H9 (cell line): ENCODE data around the gene TFPI. TPM values are rescaled to one million over a fixed set of nuclear protein-coding genes. Genes with fewer than 3 reads are reported as not detected.

Experiments
- DNase-seq: peaks from one replicate; pipeline ENCODE4 v3.0.0-alpha.2; 2017
- H2AFZ ChIP-seq: one replicate; pipeline ENCODE4 v1.6.1; 2013; ENCODE audit warnings: mild to moderate bottlenecking, low read length, control low read depth, moderate library complexity
- H2AK5ac ChIP-seq: 2 replicates; pipeline ENCODE4 v1.6.1; 2013; ENCODE audit warnings: low read length, control low read depth, mixed read lengths; ENCODE audit not compliant: insufficient read length
- H2BK120ac ChIP-seq: one replicate; pipeline ENCODE4 v1.6.1; 2013; ENCODE audit warnings: low read depth, mild to moderate bottlenecking, low read length, control low read depth, inconsistent platforms; ENCODE audit not compliant: poor library complexity, severe bottlenecking
- H2BK12ac ChIP-seq: 2 replicates; pipeline ENCODE4 v1.6.1; 2013; ENCODE audit warnings: low read length, control low read depth, mixed read lengths, low read depth; ENCODE audit not compliant: insufficient read length
- H2BK15ac ChIP-seq: 2 replicates; pipeline ENCODE4 v1.6.1; 2013; ENCODE audit warnings: low read depth, low read length, control low read depth
- H2BK20ac ChIP-seq: one replicate; pipeline ENCODE4 v1.6.1; 2013; ENCODE audit warnings: low read depth, mild to moderate bottlenecking, low read length, control low read depth, inconsistent platforms; ENCODE audit not compliant: poor library complexity, severe bottlenecking
- H2BK5ac ChIP-seq: 2 replicates; pipeline ENCODE4 v1.6.1; 2013; ENCODE audit warnings: low read length, control low read depth, mixed read lengths; ENCODE audit not compliant: insufficient read length
- H3K14ac ChIP-seq: 2 replicates; pipeline ENCODE4 v1.6.1; 2013; ENCODE audit warnings: low read length, control low read depth; ENCODE audit not compliant: insufficient read depth
- H3K18ac ChIP-seq: 2 replicates; pipeline ENCODE4 v1.6.1; 2013; ENCODE audit warnings: low read depth, mild to moderate bottlenecking, mixed read lengths, low read length, control low read depth; ENCODE audit not compliant: insufficient read length
- H3K23ac ChIP-seq: 2 replicates; pipeline ENCODE4 v1.6.1; 2013; ENCODE audit warnings: low read length, control low read depth, mixed read lengths, low read depth; ENCODE audit not compliant: insufficient read length
- H3K23me2 ChIP-seq: 2 replicates; pipeline ENCODE4 v1.6.1; 2013; ENCODE audit warnings: low read depth, mild to moderate bottlenecking, mixed read lengths, low read length, control low read depth; ENCODE audit not compliant: insufficient read length, poor library complexity, severe bottlenecking
- H3K27ac ChIP-seq: 2 replicates; pipeline ENCODE4 v1.5.1; 2013; ENCODE audit warnings: low read length, control low read depth, mixed read lengths, low read depth; ENCODE audit not compliant: insufficient read length
- H3K27me3 ChIP-seq: 2 replicates; pipeline ENCODE4 v1.6.1; 2013; ENCODE audit warnings: low read length, control low read depth, inconsistent platforms; ENCODE audit not compliant: insufficient read depth
- H3K4ac ChIP-seq: 2 replicates; pipeline ENCODE4 v1.6.1; 2013; ENCODE audit warnings: low read depth, mild to moderate bottlenecking, control low read depth, inconsistent platforms, low read length, moderate library complexity
- H3K4me1 ChIP-seq: 2 replicates; pipeline ENCODE4 v1.6.1; 2013; ENCODE audit warnings: low read length, control low read depth, inconsistent platforms; ENCODE audit not compliant: insufficient read depth
- H3K4me2 ChIP-seq: 2 replicates; pipeline ENCODE4 v1.6.1; 2013; ENCODE audit warnings: low read length, control low read depth, mixed read lengths; ENCODE audit not compliant: insufficient read length, insufficient read depth
- H3K56ac ChIP-seq: 2 replicates; pipeline ENCODE4 v1.6.1; 2013; ENCODE audit warnings: low read depth, mild to moderate bottlenecking, mixed read lengths, low read length, control low read depth; ENCODE audit not compliant: insufficient read length
- H3K79me1 ChIP-seq: 2 replicates; pipeline ENCODE4 v1.6.1; 2013; ENCODE audit warnings: low read depth, mild to moderate bottlenecking, moderate library complexity, low read length, control low read depth, inconsistent platforms; ENCODE audit not compliant: insufficient read depth, poor library complexity, severe bottlenecking
- H3K79me2 ChIP-seq: 2 replicates; pipeline ENCODE4 v1.6.1; 2013; ENCODE audit warnings: low read length, control low read depth, inconsistent platforms; ENCODE audit not compliant: insufficient read depth
- H3K9ac ChIP-seq: 2 replicates; pipeline ENCODE4 v1.6.1; 2013; ENCODE audit warnings: low read length, control low read depth, mixed read lengths; ENCODE audit not compliant: insufficient read length; ENCODE audit errors: extremely low read depth
- H3K9me3 ChIP-seq: one replicate; pipeline ENCODE4 v1.6.1; 2013; ENCODE audit warnings: low read depth, low read length, inconsistent platforms; ENCODE audit not compliant: control insufficient read depth
- H3T11ph ChIP-seq: one replicate; pipeline ENCODE4 v1.6.1; 2013; ENCODE audit warnings: mild to moderate bottlenecking, low read length, control low read depth, inconsistent platforms
- H4K20me1 ChIP-seq: one replicate; pipeline ENCODE4 v1.6.1; 2013; ENCODE audit not compliant: control insufficient read depth, insufficient read length, insufficient read depth
- H4K5ac ChIP-seq: 2 replicates; pipeline ENCODE4 v1.6.1; 2013; ENCODE audit warnings: low read depth, mild to moderate bottlenecking, mixed read lengths, low read length, control low read depth; ENCODE audit not compliant: insufficient read length
- H4K8ac ChIP-seq: replicated peaks from 2 replicates; pipeline ENCODE4 v1.6.1; 2013; ENCODE audit warnings: low read length, control low read depth, mixed read lengths, low read depth; ENCODE audit not compliant: insufficient read length
- H4K91ac ChIP-seq: 2 replicates; pipeline ENCODE4 v1.6.1; 2013; ENCODE audit warnings: low read depth, mild to moderate bottlenecking, moderate library complexity, mixed read lengths, low read length, control low read depth; ENCODE audit not compliant: insufficient read length
- H3K27ac Mint-ChIP-seq, 3 experiments: 2 replicates in 2 of 3; 3 replicates in 1 of 3; pipeline ENCODE4 v1.8.0; 2020 to 2021; ENCODE audit warnings: mixed read lengths in 3 of 3, mild to moderate bottlenecking in 1 of 3, moderate library complexity in 1 of 3
- H3K27me3 Mint-ChIP-seq: 2 replicates; pipeline ENCODE4 v1.8.0; 2021; ENCODE audit warnings: low read depth, mild to moderate bottlenecking, moderate library complexity, mixed read lengths
- H3K36me3 Mint-ChIP-seq, 3 experiments: 2 replicates in 2 of 3; 3 replicates in 1 of 3; pipeline ENCODE4 v1.8.0; 2020 to 2021; ENCODE audit warnings: low read depth in 3 of 3, mixed read lengths in 3 of 3; ENCODE audit not compliant: insufficient read depth in 1 of 3
- H3K4me1 Mint-ChIP-seq, 2 experiments: 2 replicates each; pipeline ENCODE4 v1.8.0; 2020; ENCODE audit warnings: mixed read lengths in 2 of 2
- H3K4me3 Mint-ChIP-seq, 2 experiments: 2 replicates in 1 of 2; 3 replicates in 1 of 2; pipeline ENCODE4 v1.8.0; 2020 to 2021; ENCODE audit warnings: mild to moderate bottlenecking in 2 of 2, mixed read lengths in 2 of 2, moderate library complexity in 1 of 2
- H3K9me3 Mint-ChIP-seq, 2 experiments: 2 replicates in 1 of 2; 3 replicates in 1 of 2; pipeline ENCODE4 v1.8.0; 2020; ENCODE audit warnings: mild to moderate bottlenecking in 2 of 2, mixed read lengths in 2 of 2, moderate library complexity in 1 of 2
- WGBS: extraction: QIAGEN DNeasy Blood & Tissue Kit; methylation state at CpG from one replicate; pipeline ENCODE4 v1.1.7; 2013; ENCODE audit warnings: missing lambda C conversion rate, low lambda C conversion rate, mixed read lengths; ENCODE audit not compliant: insufficient read length; ENCODE audit errors: extremely low coverage; 5-methylcytosine and 5-hydroxymethylcytosine counted together
- total RNA-seq: library from RNA; stranded (reverse); gene quantifications from 2 replicates; pipeline ENCODE4 v1.2.1, GENCODE V29; 2021
- TF ChIP-seq, protein P1 (sequence below): fragments of 200-600 bp; sonication (generic); conservative IDR thresholded peaks from 3 replicates; pipeline ENCODE4 v1.8.0; 2021; ENCODE audit warnings: antibody characterized with exemption, mild to moderate bottlenecking

Gene TFPI
- total RNA-seq, 1 experiment from 2014 or later, result 5.8 TPM

DNA sequence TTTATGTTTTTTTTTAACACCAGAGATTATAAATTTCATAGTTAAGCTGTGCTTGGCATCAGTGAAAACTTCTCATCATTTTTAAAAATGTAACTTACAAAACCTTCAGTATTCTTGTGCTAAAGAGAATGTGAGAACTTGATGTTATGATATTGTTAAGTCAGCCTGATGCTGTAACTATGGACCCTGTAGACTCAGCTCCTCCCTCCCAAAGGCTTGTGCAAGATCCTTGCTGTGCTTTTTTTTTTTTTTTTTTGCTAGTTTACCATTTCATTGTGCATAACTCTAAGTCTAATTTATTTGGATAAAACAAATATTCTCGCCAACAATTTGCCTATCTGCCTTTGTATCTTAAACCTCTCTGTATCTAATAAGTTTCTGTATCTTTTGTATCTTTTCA lies 12.9 kb upstream of the TFPI start:
- no peak overlapping the region for H3K4me3 Mint-ChIP-seq
- H2BK5ac ChIP-seq, result no peak overlapping the region
- no peak overlapping the region for H3T11ph ChIP-seq
- H4K91ac ChIP-seq, result no peak overlapping the region
- no peak overlapping the region for H3K56ac ChIP-seq
- H2BK12ac ChIP-seq, result no peak overlapping the region
- no peaks in the 10 kb centered on the region for H3K23me2 ChIP-seq
- H2AFZ ChIP-seq, result no peak overlapping the region
- no peak overlapping the region for H3K23ac ChIP-seq
- H3K4me1 ChIP-seq, result peaks cover 2% of the 10 kb centered on the region; the same call in 1 of the 2 replicates
- no peaks in the 10 kb centered on the region for H4K20me1 ChIP-seq
- H2AK5ac ChIP-seq, result no peak overlapping the region
- no peak overlapping the region for H4K5ac ChIP-seq
- no peak overlapping the region for H2BK15ac ChIP-seq
- no peak overlapping the region for H3K4me2 ChIP-seq
- H3K27me3 Mint-ChIP-seq, result no peaks in the 10 kb centered on the region
- H3K27me3 ChIP-seq, result no peaks in the 10 kb centered on the region
- H3K27ac ChIP-seq, result peak overlapping the region; percentile 3
- H2BK20ac ChIP-seq, result no peak overlapping the region
- TF ChIP-seq, protein P1, sequence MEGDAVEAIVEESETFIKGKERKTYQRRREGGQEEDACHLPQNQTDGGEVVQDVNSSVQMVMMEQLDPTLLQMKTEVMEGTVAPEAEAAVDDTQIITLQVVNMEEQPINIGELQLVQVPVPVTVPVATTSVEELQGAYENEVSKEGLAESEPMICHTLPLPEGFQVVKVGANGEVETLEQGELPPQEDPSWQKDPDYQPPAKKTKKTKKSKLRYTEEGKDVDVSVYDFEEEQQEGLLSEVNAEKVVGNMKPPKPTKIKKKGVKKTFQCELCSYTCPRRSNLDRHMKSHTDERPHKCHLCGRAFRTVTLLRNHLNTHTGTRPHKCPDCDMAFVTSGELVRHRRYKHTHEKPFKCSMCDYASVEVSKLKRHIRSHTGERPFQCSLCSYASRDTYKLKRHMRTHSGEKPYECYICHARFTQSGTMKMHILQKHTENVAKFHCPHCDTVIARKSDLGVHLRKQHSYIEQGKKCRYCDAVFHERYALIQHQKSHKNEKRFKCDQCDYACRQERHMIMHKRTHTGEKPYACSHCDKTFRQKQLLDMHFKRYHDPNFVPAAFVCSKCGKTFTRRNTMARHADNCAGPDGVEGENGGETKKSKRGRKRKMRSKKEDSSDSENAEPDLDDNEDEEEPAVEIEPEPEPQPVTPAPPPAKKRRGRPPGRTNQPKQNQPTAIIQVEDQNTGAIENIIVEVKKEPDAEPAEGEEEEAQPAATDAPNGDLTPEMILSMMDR, result no peak
- H3K9ac ChIP-seq, result no peak overlapping the region
- no peak overlapping the region for H3K4ac ChIP-seq
- no peak for DNase-seq
- no peak overlapping the region for H4K8ac ChIP-seq
- H3K79me1 ChIP-seq, result no peaks in the 10 kb centered on the region
- H3K18ac ChIP-seq, result no peak overlapping the region
- peaks cover 27 to 44% of the 10 kb centered on the region in 2 experiments for H3K4me1 Mint-ChIP-seq
- H3K27ac Mint-ChIP-seq, result peak overlapping the region in 2 of 3 experiments; percentile 28 to 42; a peak in 5 of 7 replicates
- no peak overlapping the region for H2BK120ac ChIP-seq
- peaks cover 4 to 12% (median 7%) of the 10 kb centered on the region in 3 experiments; a peak in 5 of 7 replicates for H3K36me3 Mint-ChIP-seq
- H3K79me2 ChIP-seq, result no peaks in the 10 kb centered on the region; the same call in 1 of the 2 replicates
- H3K9me3 Mint-ChIP-seq, result peaks cover 4 to 6% of the 10 kb centered on the region in 2 experiments; a peak in 4 of 5 replicates
- no peak overlapping the region for H3K14ac ChIP-seq
- no CpG with 5 or more reads among the region's 1 CpG for WGBS
- H3K9me3 ChIP-seq, result no peaks in the 10 kb centered on the region
